GM12872 (cell line): ENCODE data around the gene PCIF1.

Experiments
- TF ChIP-seq, protein P1 (sequence below): IDR thresholded peaks from 3 replicates; pipeline ENCODE4 v1.5.1; 2011; ENCODE audit warnings: low read depth, mild to moderate bottlenecking, low read length, moderate library complexity; ENCODE audit not compliant: insufficient read depth

Gene PCIF1

DNA sequence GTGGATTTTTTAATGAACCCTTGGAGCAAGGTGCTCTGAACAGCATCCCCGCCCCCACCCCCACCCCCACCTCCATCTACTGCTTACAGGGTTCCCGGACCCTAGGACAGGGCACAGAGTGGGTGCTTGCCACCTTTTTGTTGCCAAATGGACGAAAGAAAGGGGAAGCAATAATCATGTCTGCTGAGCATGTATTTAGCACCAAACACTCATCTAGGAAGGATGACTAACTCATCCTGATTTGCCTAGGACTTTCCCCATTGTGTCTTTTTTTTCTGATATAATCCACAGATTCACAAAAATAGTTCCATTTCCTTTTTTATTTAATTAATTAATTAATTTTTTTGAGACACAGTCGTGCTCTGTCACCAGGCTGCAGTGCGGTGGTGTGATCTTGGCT, 21.4 kb upstream of the PCIF1 start:
- TF ChIP-seq, protein P1, sequence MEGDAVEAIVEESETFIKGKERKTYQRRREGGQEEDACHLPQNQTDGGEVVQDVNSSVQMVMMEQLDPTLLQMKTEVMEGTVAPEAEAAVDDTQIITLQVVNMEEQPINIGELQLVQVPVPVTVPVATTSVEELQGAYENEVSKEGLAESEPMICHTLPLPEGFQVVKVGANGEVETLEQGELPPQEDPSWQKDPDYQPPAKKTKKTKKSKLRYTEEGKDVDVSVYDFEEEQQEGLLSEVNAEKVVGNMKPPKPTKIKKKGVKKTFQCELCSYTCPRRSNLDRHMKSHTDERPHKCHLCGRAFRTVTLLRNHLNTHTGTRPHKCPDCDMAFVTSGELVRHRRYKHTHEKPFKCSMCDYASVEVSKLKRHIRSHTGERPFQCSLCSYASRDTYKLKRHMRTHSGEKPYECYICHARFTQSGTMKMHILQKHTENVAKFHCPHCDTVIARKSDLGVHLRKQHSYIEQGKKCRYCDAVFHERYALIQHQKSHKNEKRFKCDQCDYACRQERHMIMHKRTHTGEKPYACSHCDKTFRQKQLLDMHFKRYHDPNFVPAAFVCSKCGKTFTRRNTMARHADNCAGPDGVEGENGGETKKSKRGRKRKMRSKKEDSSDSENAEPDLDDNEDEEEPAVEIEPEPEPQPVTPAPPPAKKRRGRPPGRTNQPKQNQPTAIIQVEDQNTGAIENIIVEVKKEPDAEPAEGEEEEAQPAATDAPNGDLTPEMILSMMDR, result no peak

DNA sequence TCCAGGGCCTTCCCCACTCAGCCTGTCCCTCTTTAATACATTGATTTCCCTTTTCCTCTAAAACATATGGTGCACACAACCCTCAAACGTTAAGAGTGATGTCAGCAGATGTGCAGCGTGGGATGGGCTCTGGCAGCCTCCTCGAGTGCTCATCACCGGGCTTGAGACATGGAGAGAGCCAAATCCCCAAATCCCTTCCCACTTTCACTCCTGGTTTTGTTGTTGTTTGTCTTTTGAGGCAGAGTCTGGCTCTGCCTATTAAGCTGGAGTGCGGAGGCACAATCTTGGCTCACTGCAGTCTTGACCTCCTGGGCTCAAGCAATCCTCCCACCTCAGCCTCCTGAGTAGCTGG, 16.7 kb upstream of the PCIF1 start:
- TF ChIP-seq, protein P1, result no peak

DNA sequence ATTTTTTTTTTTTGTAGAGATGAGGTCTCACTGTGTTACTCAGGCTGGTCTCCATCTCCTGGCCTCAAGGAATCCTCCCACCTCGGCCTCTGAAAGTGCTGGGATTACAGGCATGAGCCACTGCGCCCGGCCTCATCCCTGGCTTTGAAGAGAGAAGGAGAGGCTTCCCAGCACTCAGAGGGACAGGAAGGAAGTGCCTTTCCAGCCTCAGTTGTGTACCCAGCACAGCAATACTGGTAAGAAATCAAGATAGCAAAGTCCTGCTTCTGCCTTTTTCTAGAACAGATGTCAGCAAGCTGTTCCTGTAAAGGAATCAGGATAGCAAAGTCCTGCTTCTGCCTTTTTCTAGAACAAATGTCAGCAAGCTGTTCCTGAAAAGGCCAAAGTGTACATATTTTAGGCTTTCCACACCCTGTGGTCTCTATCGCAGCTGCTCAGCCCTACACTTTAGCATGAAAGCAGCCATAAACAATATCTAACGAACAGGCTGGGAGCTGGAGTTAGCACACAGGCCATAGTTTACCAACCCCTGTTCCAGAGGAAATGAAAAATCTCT, 16.2 kb upstream of the PCIF1 start:
- TF ChIP-seq, protein P1, result no peak

DNA sequence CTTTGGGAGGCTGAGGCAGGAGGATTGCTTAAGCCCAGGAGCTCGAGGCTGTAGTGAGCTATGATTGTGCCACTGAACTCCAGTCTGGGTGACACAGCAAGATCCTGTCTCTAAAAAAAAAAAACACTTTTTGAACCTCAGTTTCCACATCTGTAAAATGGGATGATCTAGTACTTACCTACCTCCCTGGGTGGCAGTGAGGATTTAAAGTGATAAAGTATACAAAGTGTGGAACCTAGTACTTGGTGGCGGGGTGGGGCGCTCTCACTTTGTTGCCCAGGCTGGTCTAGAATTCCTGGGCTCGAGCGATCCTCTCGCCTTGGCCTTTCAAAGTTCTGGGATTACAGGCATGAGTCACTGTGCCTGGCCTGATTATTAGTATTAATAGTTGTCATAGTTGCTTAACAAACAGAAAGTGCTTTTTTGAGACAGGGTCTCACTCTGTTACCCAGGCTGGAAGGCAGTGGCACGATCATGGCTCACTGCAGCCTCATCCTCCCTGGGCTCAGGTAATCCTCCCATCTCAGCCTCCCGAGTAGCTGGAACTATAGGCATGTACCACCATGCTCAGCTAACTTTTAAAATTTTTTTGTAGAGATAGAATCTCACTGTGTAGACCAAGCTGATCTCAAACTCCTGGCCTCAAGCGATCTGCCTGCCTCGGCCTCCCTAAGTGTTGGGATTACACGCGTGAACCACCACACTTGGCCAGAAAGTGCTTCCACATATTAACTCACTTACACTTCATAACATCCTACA, 15.5 kb upstream of the PCIF1 start:
- TF ChIP-seq, protein P1, result no peak

DNA sequence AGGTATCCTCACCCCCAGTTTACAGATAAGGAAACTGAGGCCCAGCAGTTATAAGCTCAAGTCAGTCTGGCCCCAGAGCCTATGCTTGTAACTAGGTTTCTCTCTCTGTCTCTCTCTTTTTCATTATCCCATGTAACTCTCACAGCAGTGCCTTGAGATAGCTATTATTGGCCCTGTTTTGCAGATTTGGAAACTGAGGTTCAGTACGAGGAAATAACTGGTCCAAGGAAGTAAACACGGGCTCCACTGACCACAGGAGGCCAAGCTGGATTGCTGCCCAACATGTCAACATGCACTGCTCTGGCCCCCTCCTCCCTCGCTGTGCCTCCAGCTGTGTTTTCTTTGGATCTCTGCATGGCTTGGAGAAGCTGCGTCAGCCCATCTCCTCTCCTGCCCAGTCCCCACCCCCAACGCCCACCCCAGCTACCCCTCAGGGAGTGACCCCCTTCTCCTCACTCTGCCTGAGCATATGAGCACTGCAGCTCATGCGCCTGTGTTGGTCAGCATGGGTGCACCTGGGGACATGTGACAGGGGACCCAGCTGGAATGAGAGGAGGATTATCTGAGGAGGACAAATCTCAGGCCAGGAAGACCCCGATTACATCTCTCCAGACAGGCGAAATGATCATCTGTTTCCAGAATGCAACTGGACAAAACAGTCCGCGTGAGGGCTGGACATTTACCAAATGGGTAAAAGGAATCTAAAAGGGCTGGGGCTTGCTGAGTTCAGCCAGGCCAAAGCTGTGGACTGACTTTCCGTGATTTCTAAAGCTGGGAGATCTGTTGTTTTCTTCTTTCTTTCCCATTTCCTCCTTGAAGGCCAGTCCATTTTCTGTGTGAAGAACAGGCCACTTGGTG, 14.7 kb upstream of the PCIF1 start:
- TF ChIP-seq, protein P1, result no peak

DNA sequence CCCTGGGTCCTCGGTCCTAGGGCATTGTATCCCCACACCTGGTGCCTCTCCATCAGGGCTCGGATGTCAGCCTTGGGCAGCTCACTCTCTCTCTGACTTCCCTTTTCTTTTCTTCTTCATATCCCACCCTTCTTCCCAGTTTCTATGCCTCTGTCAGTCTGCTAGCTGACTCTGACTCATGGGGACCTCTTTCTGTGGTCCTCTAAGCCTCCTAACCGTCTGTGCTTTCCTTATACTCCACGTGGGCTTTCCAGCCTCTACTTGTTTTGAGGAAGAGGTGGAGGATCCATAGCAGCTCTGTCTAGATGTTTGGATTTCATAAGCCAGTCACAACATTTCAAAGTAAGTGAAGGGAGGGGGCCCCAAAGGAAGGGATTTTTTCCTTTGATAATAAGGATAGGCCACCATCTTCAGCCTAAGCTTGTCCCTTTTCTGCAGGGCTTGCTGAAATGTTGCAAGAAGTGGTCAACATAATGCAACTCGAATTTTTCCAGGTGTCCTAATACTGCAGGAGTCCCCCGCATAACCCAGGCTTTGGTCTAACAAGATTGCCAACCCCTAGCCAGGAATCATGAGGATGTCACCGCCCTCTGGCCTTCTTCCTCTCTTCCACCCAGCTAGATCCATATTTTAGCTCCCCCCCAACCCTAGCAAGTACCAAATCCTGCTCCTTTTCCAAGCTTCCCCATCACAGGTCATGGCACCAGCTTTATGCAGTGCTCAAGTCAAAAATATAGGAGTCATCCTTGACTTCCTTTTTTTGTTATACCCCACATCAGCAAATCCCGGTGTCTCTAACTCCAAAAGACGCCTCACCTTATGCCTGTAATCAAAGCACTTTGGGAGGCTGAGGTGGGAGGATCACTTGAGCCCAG, 13.8 kb upstream of the PCIF1 start:
- TF ChIP-seq, protein P1, result no peak
